Measurements from ENCODE around the gene NF1. TPM values are rescaled to one million over a fixed set of nuclear protein-coding genes. Genes with fewer than 3 reads are reported as not detected.

The NF1 gene
- polyA plus RNA-seq, 1 of the 3 experiments (the other 2 are of a cell fraction) = 19.6 TPM

- CTCF ChIA-PET = interaction anchor here (0.7 kb wide), 1 partner anchor 8 kb away, joined by 3 read pairs; no protein-coding TSS in a partner anchor
- no peaks in the 10 kb centered on the region for H3K27me3 ChIP-seq (ENCODE audit: insufficient read depth)
- H3K36me3 ChIP-seq (replicated peaks in 1 of 2; ENCODE audit: control insufficient read depth in 1 of 2, insufficient read depth in 2 of 2, low read length in 1 of 2) = peaks cover 9 to 18% of the 10 kb centered on the region in 2 experiments
- peaks cover 3 to 13% of the 10 kb centered on the region in 2 experiments; a peak in 3 of 4 replicates for H3K4me1 ChIP-seq (ENCODE audit: control insufficient read depth in 1 of 2, insufficient read depth in 2 of 2, low read depth in 1 of 2, low read length in 1 of 2)
- DNase-seq = no peak
- H3F3A ChIP-seq (replicated peaks; ENCODE audit: insufficient read depth) = peaks cover 38% of the 10 kb centered on the region
- no peaks in the 10 kb centered on the region for H3K9me2 ChIP-seq
- no peak for TF ChIP-seq USF1 (IDR thresholded peaks at IDR 0.05; ENCODE audit: borderline replicate concordance, low read depth)
- TF ChIP-seq RCOR1 (IDR thresholded peaks at IDR 0.05; ENCODE audit: low read length) = no peak
- TF ChIP-seq MXI1 (IDR thresholded peaks at IDR 0.05; ENCODE audit: low read depth, low read length) = no peak
- no peak for TF ChIP-seq GATA2 (CRISPR knock-in tag; IDR thresholded peaks at IDR 0.05)
- TF ChIP-seq TEAD4 (IDR thresholded peaks at IDR 0.05; ENCODE audit: borderline replicate concordance, insufficient read depth) = no peak
- no peak for TF ChIP-seq FOXM1 (IDR thresholded peaks at IDR 0.05; ENCODE audit: low read depth)
- TF ChIP-seq USF2 (IDR thresholded peaks at IDR 0.05; ENCODE audit: borderline replicate concordance, low read depth, low read length) = no peak
- no peak for TF ChIP-seq RAD21 (IDR thresholded peaks at IDR 0.05; ENCODE audit: low read length)
- no peak for TF ChIP-seq SMC3 (IDR thresholded peaks at IDR 0.05; ENCODE audit: low read depth, low read length)
- TF ChIP-seq ELF1 (IDR thresholded peaks at IDR 0.05) = no peak
- no peak for TF ChIP-seq GABPA (IDR thresholded peaks at IDR 0.05; ENCODE audit: low read depth)
- no peak for TF ChIP-seq ZBTB33 (IDR thresholded peaks at IDR 0.05; ENCODE audit: borderline replicate concordance, low read depth)
- TF ChIP-seq CTCF (IDR thresholded peaks at IDR 0.05) = no peak
- TF ChIP-seq FOSL2 (IDR thresholded peaks at IDR 0.05; ENCODE audit: borderline replicate concordance, low read depth) = no peak
- no peak for TF ChIP-seq MEF2A (IDR thresholded peaks at IDR 0.05; ENCODE audit: borderline replicate concordance, low read depth)
- no peak for TF ChIP-seq JUND (IDR thresholded peaks at IDR 0.05)
- H3K4me3 ChIP-seq (ENCODE audit: low read depth in 2 of 2, low read length in 1 of 2) = no peak overlapping the region
- H3K79me2 ChIP-seq (ENCODE audit: insufficient read depth) = peaks cover 11% of the 10 kb centered on the region; the same call in 1 of the 2 replicates
- H3K9ac ChIP-seq = no peak overlapping the region
- H4K20me1 ChIP-seq (ENCODE audit: insufficient read depth) = no peaks in the 10 kb centered on the region
- H3K9me3 ChIP-seq = no peaks in the 10 kb centered on the region
- no peak overlapping the region for H3K4me2 ChIP-seq
- no peak overlapping the region for H3K27ac ChIP-seq (ENCODE audit: low read depth in 2 of 2, low read length in 1 of 2)
- POLR2A ChIA-PET = no interaction called here
- no peak overlapping the region for H2AFZ ChIP-seq (ENCODE audit: low read depth)
Measured at GRCh38 chr17:31323551-31323950, 228.8 kb downstream of the NF1 start.
